IMR-90 (cell line): ENCODE results near the gene RASL10B. TPM values are rescaled to one million over a fixed set of nuclear protein-coding genes. Genes with fewer than 3 reads are reported as not detected.
A peak's percentile ranks its signal among the peaks of the same experiment; 100 is the strongest.

Experiments used
- ATAC-seq: fragments of 200-7000 bp; cut with Tn5 transposase; 2 replicates; pipeline ENCODE4 v1.9.1; 2020; ENCODE audit warnings: low read depth, mild to moderate bottlenecking, moderate library complexity
- BruUV-seq: library from RNA; stranded (reverse); fragments of 400-500 nt; replicated peaks from 2 replicates; lab custom pipeline; 2021; lab: Mats Ljungman, UMichigan
- CTCF ChIA-PET: fragments of 300-600 bp; formaldehyde crosslinking; extraction: SDS; loops from one replicate; lab custom pipeline; 2021; ENCODE audit warnings: antibody characterized with exemption; lab: Yijun Ruan, JAX
- POLR2A ChIA-PET: fragments of 300-600 bp; sonication (Branson Sonifier 250); formaldehyde crosslinking; loops from one replicate; lab custom pipeline; 2022; ENCODE audit warnings: antibody characterized with exemption; ENCODE audit not compliant: unreplicated experiment; lab: Charles Lee
- DNase-seq: peaks from one replicate; pipeline ENCODE4 v3.0.0; 2013
- H2AFZ ChIP-seq: replicated peaks from 2 replicates; pipeline ENCODE3; 2013; ENCODE audit warnings: low read length, mild to moderate bottlenecking; ENCODE audit not compliant: poor library complexity
- H2AK5ac ChIP-seq: 2 replicates; pipeline ENCODE4 v1.6.1; 2013; ENCODE audit warnings: low read depth, low read length, inconsistent platforms
- H2AK9ac ChIP-seq: replicated peaks from 2 replicates; pipeline ENCODE3; 2013; ENCODE audit warnings: mild to moderate bottlenecking, low read depth, low read length, moderate library complexity; ENCODE audit not compliant: poor library complexity
- H2BK120ac ChIP-seq: 2 replicates; pipeline ENCODE4 v1.6.1; 2013; ENCODE audit warnings: low read depth, low read length, inconsistent platforms
- H2BK15ac ChIP-seq: 3 replicates; pipeline ENCODE4 v1.6.1; 2013; ENCODE audit warnings: low read depth, low read length, inconsistent platforms
- H2BK20ac ChIP-seq: 2 replicates; pipeline ENCODE4 v1.6.1; 2013; ENCODE audit warnings: low read depth, mild to moderate bottlenecking, inconsistent platforms, low read length, moderate library complexity
- H2BK5ac ChIP-seq: 2 replicates; pipeline ENCODE4 v1.6.1; 2013; ENCODE audit warnings: mild to moderate bottlenecking, low read depth, low read length, inconsistent platforms; ENCODE audit not compliant: poor library complexity, severe bottlenecking
- H3K14ac ChIP-seq: replicated peaks from 2 replicates; pipeline ENCODE4 v1.6.1; 2013; ENCODE audit warnings: low read depth, low read length, inconsistent platforms
- H3K18ac ChIP-seq: 2 replicates; pipeline ENCODE4 v1.6.1; 2013; ENCODE audit warnings: low read depth, low read length, control low read depth
- H3K23ac ChIP-seq: 2 replicates; pipeline ENCODE4 v1.6.1; 2013; ENCODE audit warnings: low read depth, low read length, inconsistent platforms
- H3K27ac ChIP-seq: 2 replicates; pipeline ENCODE4 v1.5.1; 2013; ENCODE audit warnings: mild to moderate bottlenecking, control low read depth, low read length; ENCODE audit not compliant: insufficient read depth
- H3K27me3 ChIP-seq: 2 replicates; pipeline ENCODE4 v1.6.1; 2013; ENCODE audit warnings: low read length; ENCODE audit not compliant: control insufficient read depth, insufficient read depth
- H3K36me3 ChIP-seq: 2 replicates; pipeline ENCODE4 v1.6.1; 2013; ENCODE audit warnings: low read length, mixed read lengths; ENCODE audit not compliant: control insufficient read depth, insufficient read depth
- H3K4ac ChIP-seq: 2 replicates; pipeline ENCODE4 v1.6.1; 2013; ENCODE audit warnings: low read depth, low read length, inconsistent platforms
- H3K4me1 ChIP-seq: 2 replicates; pipeline ENCODE4 v1.6.1; 2013; ENCODE audit warnings: low read length, mixed read lengths; ENCODE audit not compliant: control insufficient read depth, insufficient read depth
- H3K4me2 ChIP-seq: 2 replicates; pipeline ENCODE4 v1.6.1; 2013; ENCODE audit warnings: low read depth, mild to moderate bottlenecking, control low read depth, low read length, moderate library complexity
- H3K4me3 ChIP-seq: 2 replicates; pipeline ENCODE4 v1.5.1; 2013; ENCODE audit warnings: low read depth, mild to moderate bottlenecking, control low read depth, low read length, moderate library complexity; ENCODE audit not compliant: insufficient read depth
- H3K56ac ChIP-seq: 2 replicates; pipeline ENCODE4 v1.6.1; 2013; ENCODE audit warnings: low read length, inconsistent platforms; ENCODE audit not compliant: insufficient read depth; ENCODE audit errors: extremely low read depth
- H3K79me1 ChIP-seq, 2 experiments: 2 replicates each; pipeline ENCODE4 v1.6.1; 2013; ENCODE audit warnings: low read length in 2 of 2, inconsistent platforms in 1 of 2, low read depth in 1 of 2
- H3K9ac ChIP-seq: 2 replicates; pipeline ENCODE4 v1.6.1; 2013; ENCODE audit warnings: low read depth, low read length, control low read depth
- H3K9me1 ChIP-seq: 2 replicates; pipeline ENCODE4 v1.6.1; 2013; ENCODE audit warnings: low read length, inconsistent platforms; ENCODE audit not compliant: insufficient read depth
- H3K9me3 ChIP-seq: 2 replicates; pipeline ENCODE4 v1.6.1; 2013; ENCODE audit warnings: low read length; ENCODE audit not compliant: control insufficient read depth, insufficient read depth
- H4K20me1 ChIP-seq: 2 replicates; pipeline ENCODE4 v1.6.1; 2013; ENCODE audit warnings: low read length, inconsistent platforms; ENCODE audit not compliant: insufficient read depth
- H4K5ac ChIP-seq: 2 replicates; pipeline ENCODE4 v1.6.1; 2013; ENCODE audit warnings: mild to moderate bottlenecking, low read depth, low read length, control low read depth
- H4K8ac ChIP-seq, 2 experiments: 2 replicates each; pipeline ENCODE4 v1.6.1; 2013; ENCODE audit warnings: low read depth in 2 of 2, low read length in 2 of 2, control low read depth in 1 of 2, inconsistent platforms in 1 of 2
- H4K91ac ChIP-seq: 2 replicates; pipeline ENCODE4 v1.6.1; 2013; ENCODE audit warnings: low read depth, low read length, inconsistent platforms; ENCODE audit not compliant: insufficient read depth
- CHD1 ChIP-seq: IDR thresholded peaks from 2 replicates; pipeline ENCODE4 v1.6.1; 2012; ENCODE audit warnings: low read depth, low read length, improper control_type of control experiment
- CTCF ChIP-seq: conservative IDR thresholded peaks from 2 replicates; pipeline ENCODE4 v1.5.1; 2012; ENCODE audit warnings: mild to moderate bottlenecking, low read depth, low read length, improper control_type of control experiment
- ELK1 ChIP-seq: fragments of 150-350 bp; IDR thresholded peaks from 2 replicates; pipeline ENCODE4 v1.6.1; 2016; ENCODE audit warnings: low read depth, mild to moderate bottlenecking, low read length, moderate library complexity, borderline replicate concordance
- MAZ ChIP-seq: IDR thresholded peaks from 2 replicates; pipeline ENCODE4 v1.6.1; 2012; ENCODE audit warnings: low read depth, mild to moderate bottlenecking, low read length, improper control_type of control experiment, moderate library complexity, borderline replicate concordance
- NFE2L2 ChIP-seq: fragments of 150-350 bp; IDR thresholded peaks from 2 replicates; pipeline ENCODE4 v1.6.1; 2016; ENCODE audit warnings: low read depth, mild to moderate bottlenecking, low read length
- POLR2A ChIP-seq: IDR thresholded peaks from 2 replicates; pipeline ENCODE4 v1.6.1; 2012; ENCODE audit warnings: mild to moderate bottlenecking, low read depth, low read length
- RCOR1 ChIP-seq: IDR thresholded peaks from 2 replicates; pipeline ENCODE4 v1.6.1; 2012; ENCODE audit warnings: mild to moderate bottlenecking, low read length, improper control_type of control experiment; ENCODE audit not compliant: insufficient replicate concordance
- SMC3 ChIP-seq: fragments of 150-350 bp; IDR thresholded peaks from 2 replicates; pipeline ENCODE4 v1.6.1; 2016; ENCODE audit warnings: low read depth, mild to moderate bottlenecking, antibody characterized with exemption, low read length, moderate library complexity
- WGBS, 2 experiments: methylation state at CpG; one replicate each; pipeline versions ENCODE4 v1.1.5 to v1.1.7; 2013; ENCODE audit warnings: missing lambda C conversion rate in 2 of 2; ENCODE audit not compliant: insufficient read length in 1 of 2; ENCODE audit errors: extremely low coverage in 2 of 2; 5-methylcytosine and 5-hydroxymethylcytosine counted together
- dilution Hi-C: fragments of 300-500 bp; cut with HindIII; formaldehyde crosslinking; loops from one replicate; pipeline ENCODE4 v1.14.3; 2018; ENCODE audit warnings: low sequenced_read_pairs; ENCODE audit not compliant: unreplicated experiment
- in situ Hi-C: fragments of 300-500 bp; cut with MboI; formaldehyde crosslinking; loops from 3 replicates; pipeline ENCODE4 v1.14.3; 2019; ENCODE audit warnings: low sequenced_read_pairs, inconsistent platforms, mixed read lengths
- intact Hi-C: fragments of 100-400 bp; cut with micrococcal nuclease; formaldehyde crosslinking; loops from 2 replicates; pipeline ENCODE4 v1.10.0; 2022
- polyA plus RNA-seq, 3 experiments: library from polyadenylated mRNA; depleted of rRNA; stranded (reverse); fragments of >200 nt; gene quantifications; 2 replicates each; pipeline ENCODE4 v1.2.3, GENCODE V29; 2012; ENCODE audit warnings: low replicate concordance in 1 of 3
- total RNA-seq: library from RNA; depleted of rRNA; stranded (reverse); fragments of >200 nt; gene quantifications from 2 replicates; pipeline ENCODE4 v1.2.3, GENCODE V29; 2012

Gene RASL10B
- total and polyA plus RNA-seq, 2 of the 4 experiments (the other 2 are of a cell fraction), result 4.1 to 4.7 TPM

- Histone ChIP-seq H3K56ac (no peak overlapping the region), H3K36me3 (no peaks in the 10 kb centered on the region), H3K27me3 (peaks cover 48% of the 10 kb centered on the region), H2AFZ (no peak overlapping the region), H3K79me1 (no peaks in the 10 kb centered on the region), H2AK9ac (no peak overlapping the region), H2BK15ac (no peak overlapping the region), H3K4me2 (no peak overlapping the region), H3K27ac (no peak overlapping the region), H4K20me1 (peaks cover 12% of the 10 kb centered on the region), H4K91ac (no peak overlapping the region), H2BK20ac (no peak overlapping the region), H2BK120ac (no peak overlapping the region), H3K9me3 (no peaks in the 10 kb centered on the region), H4K5ac (no peak overlapping the region), H2AK5ac (no peak overlapping the region), H3K14ac (no peak overlapping the region), H2BK5ac (no peak overlapping the region), H3K4ac (no peak overlapping the region), H3K23ac (no peak overlapping the region), H3K4me1 (no peaks in the 10 kb centered on the region), H4K8ac (no peak overlapping the region), H3K4me3 (no peak overlapping the region), H3K9me1 (peaks cover 2% of the 10 kb centered on the region; the same call in 1 of the 2 replicates), H3K9ac (no peak overlapping the region), H3K18ac (no peak overlapping the region)
- ChIA-PET POLR2A (no interaction called here), CTCF (no interaction called here)
- in situ Hi-C loops (loop anchor here (25.0 kb wide), 1 partner anchor 381 kb away; the partner anchor contains the start of gene SLFN11), intact Hi-C loops (loop anchor here (10.0 kb wide), 2 partner anchors 309 to 499 kb away; partner anchors contain the start of genes SLFN12 and SLFN5), dilution Hi-C loops (no loop called here)
- ATAC-seq (peak; percentile 42; the same call in 1 of the 2 replicates), DNase-seq (peak; percentile 40)
- TF ChIP-seq POLR2A (no peak), CTCF (no peak), ELK1 (no peak), MAZ (no peak), RCOR1 (no peak), NFE2L2 (no peak), CHD1 (no peak), SMC3 (no peak)
- BruUV-seq, result no TSS peak
- no CpG with 5 or more reads among the region's 7 CpGs for WGBS, 2 experiments
Observed at GRCh38 chr17:35743626-35744328, 12.3 kb downstream of the RASL10B start.
